H1 (cell line): ENCODE results near the gene ZNF581. TPM values are rescaled to one million over a fixed set of nuclear protein-coding genes. Genes with fewer than 3 reads are reported as not detected.

Source experiments
- CTCF ChIA-PET: fragments of 300-600 bp; sonication (Branson Sonifier 250); formaldehyde crosslinking; loops from one replicate; lab custom pipeline; 2021; ENCODE audit not compliant: partially characterized antibody; lab: Charles Lee
- POLR2A ChIA-PET: fragments of 300-600 bp; sonication (Branson Sonifier 250); formaldehyde crosslinking; loops from one replicate; lab custom pipeline; 2021; ENCODE audit warnings: inconsistent platforms; ENCODE audit not compliant: partially characterized antibody; lab: Charles Lee
- DNase-seq, 2 experiments: peaks; one replicate each; pipeline versions ENCODE4 v3.0.0 to v3.0.0-alpha.2; 2010 to 2022; ENCODE audit warnings: low spot score in 2 of 2, low read depth in 1 of 2, mixed read lengths in 1 of 2
- FAIRE-seq: peaks from 2 replicates; lab custom pipeline; 2011; peaks lifted over from hg19 to GRCh38; lab: Jason Lieb, UNC
- H2AFZ ChIP-seq: 2 replicates; pipeline ENCODE4 v1.8.1; 2012; ENCODE audit warnings: low read length, inconsistent platforms
- H2AK5ac ChIP-seq: 2 replicates; pipeline ENCODE4 v1.6.1; 2013; ENCODE audit warnings: low read depth, low read length
- H2BK120ac ChIP-seq: replicated peaks from 2 replicates; pipeline ENCODE3; 2013; ENCODE audit warnings: low read depth, low read length, inconsistent platforms
- H2BK12ac ChIP-seq: 2 replicates; pipeline ENCODE4 v1.6.1; 2013; ENCODE audit warnings: low read depth, low read length
- H2BK15ac ChIP-seq: 2 replicates; pipeline ENCODE4 v1.6.1; 2013; ENCODE audit warnings: low read length
- H2BK20ac ChIP-seq: 2 replicates; pipeline ENCODE4 v1.6.1; 2013; ENCODE audit warnings: low read length
- H2BK5ac ChIP-seq: 2 replicates; pipeline ENCODE4 v1.6.1; 2013; ENCODE audit warnings: low read depth, low read length
- H3K14ac ChIP-seq: 2 replicates; pipeline ENCODE4 v1.6.1; 2013; ENCODE audit warnings: inconsistent platforms; ENCODE audit not compliant: insufficient read length
- H3K18ac ChIP-seq: 2 replicates; pipeline ENCODE4 v1.6.1; 2013; ENCODE audit warnings: low read length; ENCODE audit errors: extremely low read depth
- H3K23ac ChIP-seq: 2 replicates; pipeline ENCODE4 v1.6.1; 2013; ENCODE audit warnings: inconsistent platforms; ENCODE audit not compliant: insufficient read length
- H3K23me2 ChIP-seq: 2 replicates; pipeline ENCODE4 v1.6.1; 2013; ENCODE audit warnings: low read depth, low read length
- H3K27ac ChIP-seq: 2 replicates; pipeline ENCODE4 v1.6.1; 2011; ENCODE audit warnings: low read depth, low read length, inconsistent platforms
- H3K27me3 ChIP-seq, 4 experiments: replicated peaks in 1 of 4; 1 replicate in 1 of 4; 2 replicates in 3 of 4; pipeline versions ENCODE4 v1.6.1 to v1.8.1; 2011 to 2013; ENCODE audit warnings: low read length in 3 of 4, mild to moderate bottlenecking in 3 of 4, inconsistent platforms in 2 of 4, mixed read lengths in 2 of 4, moderate library complexity in 1 of 4; ENCODE audit not compliant: control insufficient read depth in 3 of 4, insufficient read depth in 3 of 4; ENCODE audit errors: extremely low read depth in 1 of 4
- H3K36me3 ChIP-seq, 4 experiments: 2 replicates each; pipeline versions ENCODE4 v1.6.1 to v1.8.1; 2011 to 2013; ENCODE audit warnings: mild to moderate bottlenecking in 4 of 4, low read length in 3 of 4, moderate library complexity in 2 of 4, control low read depth in 1 of 4, inconsistent platforms in 1 of 4; ENCODE audit not compliant: insufficient read depth in 4 of 4, control insufficient read depth in 2 of 4
- H3K4ac ChIP-seq: replicated peaks from 2 replicates; pipeline ENCODE3; 2013; ENCODE audit warnings: low read length, low read depth, mixed read lengths, inconsistent platforms; ENCODE audit not compliant: insufficient read length
- H3K4me1 ChIP-seq, 4 experiments: replicated peaks in 1 of 4; 1 replicate in 1 of 4; 2 replicates in 3 of 4; pipeline versions ENCODE4 v1.6.1 to v1.8.1; 2011 to 2013; ENCODE audit warnings: low read length in 3 of 4, inconsistent platforms in 2 of 4, mixed read lengths in 1 of 4; ENCODE audit not compliant: insufficient read depth in 4 of 4, control insufficient read depth in 3 of 4
- H3K4me2 ChIP-seq, 2 experiments: 2 replicates each; pipeline versions ENCODE4 v1.6.1 to v1.8.1; 2011 to 2013; ENCODE audit warnings: low read depth in 2 of 2, low read length in 2 of 2, control low read depth in 1 of 2, inconsistent platforms in 1 of 2, mild to moderate bottlenecking in 1 of 2; ENCODE audit not compliant: insufficient read depth in 1 of 2
- H3K4me3 ChIP-seq, 4 experiments: fragments of 200-600, 300-600 bp in 1 of 4; sonication (generic), shearing (Covaris generic), sonication (Bioruptor Twin) in 1 of 4; 2 replicates each; pipeline versions ENCODE4 v1.5.1 to v1.8.1; 2011 to 2016; ENCODE audit warnings: low read length in 4 of 4, low read depth in 3 of 4, control low read depth in 2 of 4, inconsistent platforms in 2 of 4, mild to moderate bottlenecking in 2 of 4, mixed read lengths in 1 of 4, moderate library complexity in 1 of 4; ENCODE audit not compliant: insufficient read depth in 2 of 4; ENCODE audit errors: extremely low read depth in 1 of 4
- H3K56ac ChIP-seq: replicated peaks from 2 replicates; pipeline ENCODE3; 2013; ENCODE audit warnings: low read depth, mild to moderate bottlenecking, mixed read lengths, low read length, inconsistent platforms; ENCODE audit not compliant: insufficient read length
- H3K79me1 ChIP-seq: 2 replicates; pipeline ENCODE4 v1.6.1; 2013; ENCODE audit warnings: low read depth, low read length, control low read depth
- H3K79me2 ChIP-seq, 2 experiments: 2 replicates each; pipeline versions ENCODE4 v1.6.1 to v1.8.1; 2012 to 2013; ENCODE audit warnings: low read length in 2 of 2, mild to moderate bottlenecking in 2 of 2, inconsistent platforms in 1 of 2; ENCODE audit not compliant: insufficient read depth in 2 of 2, control insufficient read depth in 1 of 2
- H3K9ac ChIP-seq, 4 experiments: replicated peaks in 1 of 4; 1 replicate in 1 of 4; 2 replicates in 3 of 4; pipeline versions ENCODE4 v1.6.1 to v1.8.1; 2011 to 2013; ENCODE audit warnings: low read depth in 3 of 4, low read length in 3 of 4, control low read depth in 2 of 4, mild to moderate bottlenecking in 2 of 4, moderate library complexity in 2 of 4, inconsistent platforms in 1 of 4; ENCODE audit errors: extremely low read depth in 1 of 4
- H3K9me3 ChIP-seq, 2 experiments: 2 replicates each; pipeline versions ENCODE4 v1.6.1 to v1.8.1; 2012 to 2013; ENCODE audit warnings: mild to moderate bottlenecking in 2 of 2, moderate library complexity in 2 of 2, control low read depth in 1 of 2, inconsistent platforms in 1 of 2, low read depth in 1 of 2, low read length in 1 of 2, mixed read lengths in 1 of 2; ENCODE audit not compliant: insufficient read depth in 2 of 2
- H4K20me1 ChIP-seq, 2 experiments: replicated peaks in 1 of 2; 2 replicates each; pipeline versions ENCODE3 to v1.8.1; 2011 to 2013; ENCODE audit warnings: inconsistent platforms in 2 of 2, low read length in 2 of 2, mild to moderate bottlenecking in 1 of 2; ENCODE audit not compliant: insufficient read depth in 2 of 2, control insufficient read depth in 1 of 2
- H4K5ac ChIP-seq: 2 replicates; pipeline ENCODE4 v1.6.1; 2013; ENCODE audit warnings: low read length, low read depth, mixed read lengths, inconsistent platforms; ENCODE audit not compliant: insufficient read length
- H4K8ac ChIP-seq: 2 replicates; pipeline ENCODE4 v1.8.0; 2013; ENCODE audit warnings: mild to moderate bottlenecking, moderate library complexity, low read length, inconsistent platforms; ENCODE audit not compliant: insufficient read depth; ENCODE audit errors: extremely low read depth
- H4K91ac ChIP-seq: replicated peaks from 2 replicates; pipeline ENCODE3; 2013; ENCODE audit warnings: low read length, mixed read lengths, inconsistent platforms; ENCODE audit not compliant: insufficient read length
- BRCA1 ChIP-seq: IDR thresholded peaks from 2 replicates; pipeline ENCODE4 v1.6.1; 2012; ENCODE audit warnings: low read depth, low read length, improper control_type of control experiment
- FOSL1 ChIP-seq: IDR thresholded peaks from 2 replicates; pipeline ENCODE4 v1.6.1; 2011; ENCODE audit warnings: mild to moderate bottlenecking, low read depth, low read length, moderate library complexity; ENCODE audit not compliant: insufficient read depth
- HDAC2 ChIP-seq, 2 experiments: fragments of 300-600 bp in 1 of 2; sonication (generic) in 1 of 2; IDR thresholded peaks; 2 replicates each; pipeline ENCODE4 v1.6.1; 2011 to 2012; ENCODE audit warnings: low read depth in 2 of 2, low read length in 2 of 2, mild to moderate bottlenecking in 2 of 2, moderate library complexity in 2 of 2, borderline replicate concordance in 1 of 2, inconsistent platforms in 1 of 2
- KDM1A ChIP-seq: fragments of 200-600, 300-600 bp; sonication (generic); IDR thresholded peaks from 2 replicates; pipeline ENCODE4 v1.7.1; 2016; ENCODE audit warnings: mild to moderate bottlenecking, low read length, borderline replicate concordance
- NANOG ChIP-seq: IDR thresholded peaks from 2 replicates; pipeline ENCODE4 v1.6.1; 2011; ENCODE audit warnings: low read length, low read depth, mild to moderate bottlenecking, inconsistent platforms; ENCODE audit not compliant: insufficient read depth, poor library complexity, severe bottlenecking
- PHF8 ChIP-seq: fragments of 200-600 bp; sonication (generic); conservative IDR thresholded peaks from 2 replicates; pipeline ENCODE4 v1.7.1; 2012; ENCODE audit warnings: low read depth, mild to moderate bottlenecking, inconsistent platforms, low read length, moderate library complexity
- RNF2 ChIP-seq: fragments of 200-900, 300-1000 bp; sonication (generic); IDR thresholded peaks from 2 replicates; pipeline ENCODE4 v1.7.1; 2016; ENCODE audit warnings: borderline replicate concordance, low read depth, mild to moderate bottlenecking, antibody characterized with exemption, low read length; ENCODE audit not compliant: poor library complexity, severe bottlenecking; ENCODE audit errors: missing control alignments
- SRF ChIP-seq: IDR thresholded peaks from 2 replicates; pipeline ENCODE4 v1.6.1; 2011; ENCODE audit warnings: mild to moderate bottlenecking, low read depth, low read length, moderate library complexity
- TEAD4 ChIP-seq: IDR thresholded peaks from 2 replicates; pipeline ENCODE4 v1.6.1; 2012; ENCODE audit warnings: low read depth, low read length, inconsistent platforms, mixed read lengths
- YY1 ChIP-seq: IDR thresholded peaks from 2 replicates; pipeline ENCODE4 v1.6.1; 2011; ENCODE audit warnings: low read depth, mild to moderate bottlenecking, low read length
- WGBS, 2 experiments: shearing (Covaris generic) in 1 of 2; methylation state at CpG; one replicate each; pipeline versions ENCODE4 v1.1.6 to v1.1.7; 2013 to 2015; ENCODE audit warnings: low lambda C conversion rate in 2 of 2, mixed read lengths in 2 of 2, inconsistent platforms in 1 of 2, low coverage in 1 of 2, missing lambda C conversion rate in 1 of 2; ENCODE audit not compliant: insufficient replicate concordance in 2 of 2, insufficient coverage in 1 of 2, insufficient read length in 1 of 2; ENCODE audit errors: extremely low coverage in 1 of 2, missing lambda C conversion rate in 1 of 2; 5-methylcytosine and 5-hydroxymethylcytosine counted together
- polyA plus RNA-seq, 7 experiments: library from polyadenylated mRNA; depleted of rRNA in 3 of 7; stranded (reverse) in 5 of 7; unstranded in 2 of 7; fragments of >200 nt in 5 of 7; fragments of 200-250 nt in 2 of 7; gene quantifications; 1 replicate in 5 of 7; 2 replicates in 1 of 7; 4 replicates in 1 of 7; pipeline versions ENCODE4 v1.2.1 to v1.2.3, GENCODE V29; 2011 to 2013; ENCODE audit warnings: missing spikeins in 2 of 7, mixed read lengths in 2 of 7
- total RNA-seq: library from RNA; stranded (reverse); fragmentation: NEBNext Ultra II Directional; extraction: Animal tissue kit (Norgen Biotek cat#: 25700); gene quantifications from 2 replicates; pipeline ENCODE4 v1.2.1, GENCODE V29; 2021

Gene ZNF581
- total and polyA plus RNA-seq, 2 of the 8 experiments (the other 6 are each of a cell fraction or from before 2014, with no cell fraction given) = 73.0 to 76.1 TPM

- H4K8ac ChIP-seq = no peak overlapping the region
- no peak overlapping the region for H2AK5ac ChIP-seq
- CTCF ChIA-PET = no interaction called here
- H3K79me2 ChIP-seq = peaks cover 0 to 8% of the 10 kb centered on the region in 2 experiments; a peak in 1 of 4 replicates
- H2BK15ac ChIP-seq = no peak overlapping the region
- H3K27ac ChIP-seq = no peak overlapping the region
- no peak overlapping the region for H3K4me2 ChIP-seq
- no peak overlapping the region for H2BK12ac ChIP-seq
- no peak overlapping the region for H2BK120ac ChIP-seq
- WGBS, 2 experiments = 95% methylated on average over 5 of the region's 5 CpGs; no CpG with 5 or more reads in 1 of the 2 experiments
- no peaks in the 10 kb centered on the region for H3K9me3 ChIP-seq
- H3K9ac ChIP-seq = no peak overlapping the region
- peaks cover 10% of the 10 kb centered on the region for H3K23me2 ChIP-seq
- no peaks in the 10 kb centered on the region for H3K27me3 ChIP-seq
- peaks cover 0 to 6% (median 1%) of the 10 kb centered on the region in 4 experiments; a peak in 2 of 8 replicates for H3K36me3 ChIP-seq
- H3K4me1 ChIP-seq = peaks cover 0 to 7% (median 3%) of the 10 kb centered on the region in 4 experiments; a peak in 4 of 7 replicates
- no peak overlapping the region for H2BK20ac ChIP-seq
- H3K56ac ChIP-seq = no peak overlapping the region
- H2BK5ac ChIP-seq = no peak overlapping the region
- no peak overlapping the region for H3K4me3 ChIP-seq
- no peak overlapping the region for H3K4ac ChIP-seq
- DNase-seq = no peak
- H3K79me1 ChIP-seq = peaks cover 4% of the 10 kb centered on the region; the same call in 1 of the 2 replicates
- TF ChIP-seq YY1 = no peak
- no peak for TF ChIP-seq BRCA1
- no peak for TF ChIP-seq FOSL1
- TF ChIP-seq TEAD4 = no peak
- no peak for TF ChIP-seq PHF8
- no peak for TF ChIP-seq KDM1A
- no peak for TF ChIP-seq HDAC2 (IDR thresholded peaks at IDR 0.05; ENCODE audit: borderline replicate concordance in 1 of 2, low read depth in 2 of 2, low read length in 2 of 2)
- TF ChIP-seq RNF2 = no peak
- no peak for TF ChIP-seq SRF
- TF ChIP-seq NANOG = no peak
- H2AFZ ChIP-seq = no peak overlapping the region
- no peak overlapping the region for H3K18ac ChIP-seq
- H3K14ac ChIP-seq = no peak overlapping the region
- H4K91ac ChIP-seq = no peak overlapping the region
- H3K23ac ChIP-seq = no peak overlapping the region
- H4K20me1 ChIP-seq = peaks cover 6 to 32% of the 10 kb centered on the region in 2 experiments
- no peak overlapping the region for H4K5ac ChIP-seq
- FAIRE-seq = no peak
- POLR2A ChIA-PET = interaction anchor here (0.6 to 4.3 kb wide), 3 partner anchors 10 to 28 kb away, joined by 3 to 32 read pairs (median 6); partner anchors contain the start of gene FIZ1
Observed at GRCh38 chr19:55609326-55609725, 34.1 kb upstream of the ZNF581 start.
